HG03342 (cell line): ENCODE data around the gene PLXND1.

Experiments
- ATAC-seq: cut with Tn5 transposase; IDR thresholded peaks from one replicate; pipeline ENCODE4 v1.9.1; 2021; ENCODE audit warnings: mild to moderate bottlenecking, moderate library complexity; ENCODE audit not compliant: unreplicated experiment

Gene PLXND1

DNA sequence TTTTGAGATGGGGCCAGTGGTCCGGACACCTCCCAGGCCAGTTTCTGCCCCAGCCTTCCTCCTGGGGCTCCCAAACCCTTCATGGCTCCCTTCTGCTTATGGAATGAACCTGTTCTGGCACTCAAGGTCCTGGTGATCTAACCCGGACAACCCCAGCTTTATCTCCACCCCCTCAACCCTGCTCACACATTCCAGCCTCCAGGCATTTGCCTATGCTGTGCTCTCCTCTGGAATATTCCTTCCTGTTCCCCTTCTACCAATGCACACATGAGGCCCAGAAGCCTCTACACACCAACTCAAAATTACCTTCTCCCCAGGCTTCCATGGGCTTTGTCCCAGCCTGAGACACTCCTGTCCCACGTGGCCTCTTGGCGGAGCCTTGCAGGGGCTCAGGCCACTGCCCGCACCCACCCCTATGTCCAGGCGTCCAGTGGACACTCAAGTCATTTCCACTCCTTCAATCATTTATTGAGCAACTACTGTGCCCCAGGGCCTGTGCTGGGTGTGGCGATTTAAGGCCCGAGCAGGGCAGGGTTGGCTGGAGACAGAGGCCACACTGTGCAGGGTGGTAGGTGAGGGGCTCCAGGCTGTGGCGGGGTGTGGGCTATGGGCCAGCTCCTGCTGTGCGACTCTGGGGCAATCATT, 18.8 kb downstream of the PLXND1 start:
- no peak for ATAC-seq

DNA sequence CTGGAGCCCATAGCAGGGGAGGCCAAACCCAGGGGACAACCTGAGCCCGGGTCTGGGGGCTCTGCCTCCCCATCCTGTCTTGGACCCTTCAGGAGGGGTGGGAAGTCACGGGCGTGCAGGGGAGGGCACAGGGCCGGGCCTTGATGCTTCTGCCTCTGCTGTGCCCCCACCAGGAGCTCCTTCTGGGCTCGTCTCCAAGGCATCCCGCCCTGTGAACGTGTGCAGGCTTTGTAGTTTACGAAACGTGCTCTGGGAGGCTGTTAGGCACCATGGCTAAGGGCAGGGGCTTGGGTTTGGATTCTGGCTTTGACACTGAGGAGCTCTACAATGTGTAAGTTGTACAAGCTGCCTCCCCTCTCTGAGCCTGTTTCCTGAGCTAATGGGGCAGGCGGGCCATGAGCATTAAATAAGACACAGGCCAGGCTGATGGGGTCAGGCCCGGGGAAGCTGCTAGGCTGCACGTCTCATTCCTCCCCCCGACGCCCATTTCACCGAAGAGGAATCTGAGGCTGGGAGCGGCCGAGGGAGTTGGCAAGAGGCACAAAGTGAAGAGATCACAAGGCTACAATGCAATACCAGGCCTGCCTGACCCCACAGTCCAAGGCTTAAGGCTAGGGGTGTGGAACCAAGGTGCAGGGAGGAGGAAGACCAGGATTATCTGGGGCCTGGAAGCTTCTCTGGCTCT, 19.6 kb downstream of the PLXND1 start:
- no peak for ATAC-seq

DNA sequence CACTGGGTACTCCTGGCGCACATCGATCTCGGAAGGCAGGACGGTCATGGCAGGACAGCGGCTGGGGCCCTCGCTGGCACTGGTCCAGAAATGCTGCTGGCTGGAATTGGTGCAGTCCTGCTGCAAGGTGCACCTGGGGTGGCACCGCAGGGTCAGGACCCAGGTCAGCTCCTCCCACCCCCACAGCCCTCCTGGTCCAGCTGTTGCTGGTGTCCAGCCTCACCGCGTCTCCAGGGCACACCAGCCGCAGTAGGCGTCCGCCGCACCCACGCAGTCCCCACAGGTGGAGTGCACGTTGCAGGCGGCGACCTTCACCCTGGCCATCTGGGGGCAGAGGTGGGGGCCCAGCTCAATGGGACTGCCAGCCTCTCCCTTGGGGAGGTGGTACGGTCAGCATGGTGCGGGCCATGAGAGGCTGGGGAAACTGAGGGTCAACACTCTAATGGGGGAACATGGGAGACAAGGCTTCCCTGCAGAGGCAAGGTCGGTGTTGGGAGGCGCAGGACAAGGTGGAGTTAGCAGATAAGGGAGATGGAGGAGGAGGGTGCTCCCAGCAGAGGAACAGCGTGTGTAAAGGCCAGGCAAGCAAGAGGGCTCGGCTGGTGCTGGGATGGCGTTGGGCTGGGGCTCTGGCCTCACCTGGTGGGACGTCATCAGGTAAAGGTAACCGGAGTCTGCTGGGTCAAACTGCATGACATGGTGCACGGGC, 20.4 kb downstream of the PLXND1 start:
- ATAC-seq, result no peak

DNA sequence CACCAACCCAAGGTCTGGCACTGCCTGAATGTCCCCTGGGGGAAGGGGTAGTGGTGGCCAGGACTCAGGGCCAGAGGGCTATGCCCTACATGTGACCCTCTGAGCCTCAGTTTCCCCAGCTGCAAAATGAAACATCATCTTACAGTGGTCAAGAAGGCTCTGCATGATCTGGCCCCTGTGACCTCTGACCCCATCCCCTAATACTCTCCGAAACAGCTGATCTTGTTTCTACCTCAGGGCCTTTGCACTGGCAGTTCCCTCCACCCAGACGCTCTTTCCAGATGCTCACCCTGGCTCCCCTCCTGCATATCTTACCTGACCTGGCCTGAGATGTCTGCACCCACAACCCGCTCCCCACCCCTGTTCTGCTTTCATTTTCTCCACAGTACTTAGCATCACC, 21.8 kb downstream of the PLXND1 start:
- ATAC-seq, result no peak

DNA sequence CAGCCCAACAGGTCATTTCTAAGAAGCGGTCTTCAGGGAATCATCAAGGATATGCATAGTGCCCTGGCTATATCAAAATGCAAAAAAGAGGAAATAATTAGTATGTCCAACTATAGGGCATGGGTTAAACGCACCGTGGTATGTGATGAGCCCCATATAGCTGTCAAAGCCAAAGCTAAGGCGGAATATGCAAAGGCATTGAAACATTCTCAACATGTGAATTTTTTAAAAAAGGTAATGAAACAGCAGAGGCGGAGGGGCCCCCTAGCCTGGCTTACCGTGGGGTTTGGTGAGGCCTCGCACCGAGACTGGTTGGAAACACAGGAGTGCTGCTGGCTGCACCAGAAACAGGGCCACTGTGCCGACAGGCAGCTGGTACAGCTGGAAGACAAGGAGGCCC, 23.2 kb downstream of the PLXND1 start:
- no peak for ATAC-seq

DNA sequence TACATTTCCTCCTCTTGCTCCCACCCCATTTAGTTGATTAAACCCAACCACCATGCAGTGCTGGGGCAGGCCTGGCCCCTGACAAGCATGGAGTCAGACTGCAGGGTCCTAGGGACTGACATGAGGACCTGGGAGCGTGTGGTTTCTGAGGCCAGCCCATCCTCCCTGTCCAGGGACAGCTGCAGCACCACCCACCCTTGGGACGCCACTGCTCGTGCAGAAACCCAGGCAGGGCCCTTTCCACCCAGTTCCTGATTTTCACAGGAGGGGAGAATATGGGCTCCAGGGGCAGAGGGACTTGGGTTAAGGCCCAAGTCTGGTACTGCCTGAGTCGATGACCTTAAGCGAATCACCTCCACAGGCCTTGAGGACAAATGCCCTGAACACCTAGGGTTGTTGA, 23.7 kb downstream of the PLXND1 start:
- ATAC-seq, result no peak

DNA sequence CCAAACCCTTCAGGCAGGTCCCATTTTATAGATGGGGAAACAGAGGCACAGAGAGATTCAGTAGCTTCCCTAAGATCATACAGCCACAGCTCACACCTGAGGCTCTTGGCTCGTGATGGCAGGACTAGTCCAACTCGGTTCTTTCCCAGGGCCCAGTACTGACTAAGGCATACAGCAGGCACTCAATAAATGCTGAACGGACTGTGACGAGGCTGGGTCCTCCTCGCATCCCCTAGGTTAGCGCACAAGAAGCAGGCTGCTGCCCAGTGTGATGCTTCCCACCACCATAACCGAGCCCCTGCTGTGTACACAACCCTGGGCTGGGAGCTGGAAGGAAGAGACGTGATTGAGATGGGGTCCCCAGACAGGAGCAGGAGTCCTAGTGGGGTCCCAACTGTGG, 24.9 kb downstream of the PLXND1 start:
- ATAC-seq, result no peak

DNA sequence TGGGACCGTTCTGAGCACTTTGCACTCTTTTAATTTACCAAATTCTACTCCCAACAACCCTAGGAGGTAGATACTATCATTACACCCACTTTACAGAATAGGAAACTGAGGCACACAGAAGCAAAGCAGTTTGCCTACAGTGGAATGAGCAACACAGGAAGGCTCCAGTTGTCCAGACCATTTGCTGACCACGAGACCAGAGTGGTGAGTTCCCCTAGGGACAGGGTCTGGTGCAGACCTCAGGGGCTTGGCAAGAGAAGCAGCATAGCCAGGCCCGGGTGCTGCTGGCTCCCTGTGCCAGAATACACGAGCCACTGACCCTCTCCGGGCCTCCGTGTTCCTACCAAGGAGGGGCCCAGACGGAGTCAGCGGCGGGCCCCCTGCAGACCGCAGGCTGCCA, 26.5 kb downstream of the PLXND1 start:
- ATAC-seq, result no peak

DNA sequence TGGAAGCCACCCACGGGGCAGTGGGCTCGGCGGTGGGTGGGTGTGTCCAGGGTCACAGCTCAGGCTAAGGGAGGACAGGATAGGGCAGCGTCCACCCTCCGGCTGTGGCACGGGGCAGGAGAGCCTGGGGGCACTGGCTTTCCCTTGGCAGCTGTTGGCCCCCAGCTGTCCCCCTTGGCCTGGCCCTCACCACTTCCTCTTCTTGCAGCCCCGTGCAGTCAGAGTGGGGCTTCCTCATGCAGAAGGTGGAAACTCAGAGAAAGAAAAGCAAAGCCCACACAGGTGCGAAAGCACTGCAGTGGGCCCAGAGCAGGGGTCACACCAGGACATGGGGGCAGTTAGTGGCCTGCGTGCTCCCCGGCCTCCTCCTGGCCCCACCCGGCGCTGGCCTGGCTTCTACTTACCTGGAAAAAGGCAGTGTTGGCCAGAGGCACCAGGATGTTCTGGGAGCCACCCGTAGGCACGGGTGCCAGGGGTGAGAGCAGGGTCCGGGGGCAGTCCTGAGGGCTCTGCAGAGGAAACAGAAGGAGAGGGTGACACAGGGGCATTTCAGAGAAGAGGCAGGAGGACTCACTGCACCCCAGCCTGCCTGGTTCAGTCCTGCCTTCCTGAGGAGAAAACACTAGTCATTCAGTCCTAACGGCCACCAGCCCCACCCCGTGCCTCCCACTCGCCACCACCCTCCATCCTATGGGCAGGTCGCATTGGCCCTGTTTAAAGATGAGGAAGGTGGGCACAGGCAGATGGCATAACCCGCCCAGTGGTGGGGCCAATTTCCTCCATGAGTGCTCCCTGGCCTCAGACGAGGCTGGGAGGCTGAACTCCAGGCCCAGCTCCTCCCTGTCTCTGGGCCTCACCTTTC, 28.3 kb downstream of the PLXND1 start:
- peak; percentile 52 for ATAC-seq

DNA sequence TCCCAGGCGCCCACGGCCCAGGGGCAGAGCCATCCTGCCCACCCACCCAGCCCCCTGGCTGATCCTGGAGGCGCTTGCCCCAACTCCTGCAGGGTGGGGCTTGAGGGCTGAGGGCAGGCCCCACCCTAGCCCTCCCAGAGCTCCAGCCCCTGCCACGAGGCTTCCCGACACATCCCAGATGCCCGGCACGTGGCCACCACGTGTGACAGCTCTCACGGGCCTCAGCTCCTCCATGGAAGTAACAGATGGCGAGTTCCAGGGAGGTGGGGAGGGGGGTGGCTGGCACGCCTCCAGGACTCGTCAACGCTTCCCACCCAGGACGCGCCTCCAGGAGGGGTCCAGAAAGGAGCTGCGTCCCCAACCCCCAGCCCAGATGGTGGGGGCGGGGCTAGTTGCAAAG, 29.1 kb downstream of the PLXND1 start:
- no peak for ATAC-seq

DNA sequence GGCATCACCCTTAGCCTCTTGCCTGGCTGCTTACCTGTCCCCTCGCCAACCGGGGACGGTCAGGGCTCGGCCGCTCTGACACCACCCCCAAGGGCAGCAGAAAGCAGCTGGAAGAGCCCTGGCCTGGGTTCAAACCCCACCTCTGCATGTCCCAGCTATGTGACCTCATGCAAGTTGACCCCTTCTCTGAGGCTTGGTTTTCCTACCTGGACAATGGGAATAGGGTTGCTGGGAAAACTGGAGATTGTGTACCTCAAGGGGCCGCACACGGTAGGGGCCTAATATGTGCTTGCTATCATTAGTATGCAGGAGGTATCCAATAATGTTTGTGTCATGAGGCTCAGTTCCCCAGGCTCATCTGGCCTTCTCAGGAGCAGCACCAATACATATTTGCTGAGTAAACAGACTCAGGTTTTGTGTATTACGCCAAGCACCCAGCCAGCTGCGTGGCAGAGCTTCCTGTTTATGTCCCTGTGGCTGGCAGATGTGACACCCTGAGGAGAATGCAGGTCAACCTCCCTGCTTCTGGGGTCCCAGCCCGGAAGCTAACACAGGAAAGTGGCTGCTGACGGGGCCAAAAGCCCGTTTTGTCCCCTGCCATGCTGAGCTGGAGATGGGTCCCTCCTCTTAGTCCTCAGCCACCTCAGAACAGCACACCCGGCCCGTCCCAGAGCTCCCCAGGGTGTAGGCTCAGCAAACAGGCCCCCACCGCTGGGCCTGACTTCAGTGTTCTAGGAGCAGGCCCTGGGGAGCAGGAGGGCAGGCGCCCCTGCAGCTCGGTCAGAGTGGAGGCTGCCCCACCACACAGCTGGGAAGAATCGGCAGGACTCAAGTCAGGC, 29.7 kb downstream of the PLXND1 start:
- ATAC-seq, result no peak

DNA sequence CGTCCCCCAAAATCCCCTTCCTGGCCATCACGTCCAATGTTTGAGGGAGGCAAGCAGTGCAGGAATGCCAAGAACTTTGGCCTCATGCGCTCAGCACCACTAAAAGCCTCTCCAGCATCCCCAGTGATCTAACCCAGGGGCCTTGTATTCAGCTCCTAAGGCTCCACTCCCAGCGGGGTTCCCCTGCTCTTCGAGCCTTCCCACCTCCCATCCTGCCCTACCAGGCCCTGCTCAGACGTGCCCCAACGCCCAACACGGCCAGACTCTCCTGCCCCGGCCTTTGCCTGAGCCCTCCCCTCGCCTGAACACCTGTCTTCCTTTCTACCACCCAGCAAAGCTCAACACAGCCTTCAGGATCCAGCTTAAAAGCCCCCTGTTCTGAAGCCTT, 30.5 kb downstream of the PLXND1 start:
- no peak for ATAC-seq

DNA sequence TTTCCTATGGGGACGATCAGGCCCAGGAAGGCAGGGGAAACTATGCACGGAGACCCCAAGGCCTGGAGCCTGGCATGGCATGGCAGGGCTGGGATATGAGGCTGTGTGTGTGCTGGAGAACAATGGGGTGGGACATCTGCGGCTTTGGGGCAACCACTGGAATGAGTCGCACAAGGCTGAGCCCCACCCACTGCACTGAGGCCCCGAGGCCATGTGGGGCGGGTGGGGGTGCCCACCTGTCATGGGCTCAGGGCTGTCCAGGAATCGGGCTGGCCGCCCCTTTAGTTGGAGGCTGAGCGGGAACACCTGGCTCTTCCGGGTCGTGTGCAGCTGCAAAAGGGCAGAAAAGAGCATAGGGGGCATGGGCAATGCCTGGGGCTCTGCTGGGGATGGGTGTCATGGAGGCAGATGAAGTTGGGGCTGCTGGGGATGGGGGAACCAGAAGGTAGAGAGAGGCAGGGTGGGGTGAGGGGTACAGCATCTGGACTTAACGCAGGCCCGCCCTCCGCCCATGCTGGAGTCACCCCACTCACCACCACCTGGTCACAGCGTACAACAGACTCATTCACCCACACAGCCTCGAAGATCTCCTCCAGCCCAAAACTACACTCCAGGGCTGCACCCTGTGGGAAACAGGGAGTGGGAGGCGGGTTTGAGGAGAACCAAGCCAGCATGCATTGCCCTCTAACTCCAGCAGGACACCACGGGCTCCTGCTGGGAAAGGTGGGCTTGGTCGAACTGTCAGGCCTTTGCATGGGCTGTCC, 31.1 kb downstream of the PLXND1 start:
- no peak for ATAC-seq

DNA sequence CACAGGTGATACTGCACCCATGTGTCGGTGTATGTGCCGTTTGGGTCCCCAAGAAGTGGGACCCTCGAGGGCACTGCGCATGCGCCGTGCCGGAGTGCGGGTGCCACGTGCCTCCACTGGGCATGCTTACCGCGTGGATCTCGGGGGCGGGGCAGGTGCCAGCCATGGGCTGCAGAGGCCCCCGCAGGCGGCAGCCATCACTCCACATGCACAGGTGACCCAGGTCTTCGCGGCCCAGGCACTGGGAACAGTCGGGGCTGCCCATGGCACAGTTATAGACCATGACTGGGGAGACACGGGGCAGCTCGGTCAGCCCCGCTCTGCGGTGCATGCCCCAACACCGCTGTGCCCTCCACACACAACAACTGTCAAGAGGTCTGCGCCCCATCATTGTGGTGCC, 32.3 kb downstream of the PLXND1 start:
- ATAC-seq, result no peak

DNA sequence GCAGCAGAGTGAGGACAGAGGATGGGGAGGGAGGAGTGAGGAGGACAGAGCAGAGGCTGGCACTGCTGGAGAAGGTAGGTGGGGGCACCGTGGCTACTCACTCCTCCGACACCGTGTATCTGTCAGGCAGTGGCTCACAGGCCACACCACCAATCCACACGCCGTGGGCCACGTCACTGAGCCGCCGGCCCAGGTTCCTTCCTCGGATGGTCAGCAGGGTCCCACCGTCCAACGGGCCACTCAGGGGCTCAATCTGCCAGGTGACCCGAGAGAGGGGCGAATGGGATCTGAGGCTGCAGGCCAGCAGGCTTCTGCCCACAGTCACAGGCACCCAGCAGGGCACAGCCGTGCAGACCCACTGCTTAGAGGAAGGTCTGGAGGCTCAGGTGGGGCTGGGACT, 33.0 kb downstream of the PLXND1 start:
- ATAC-seq, result no peak

DNA sequence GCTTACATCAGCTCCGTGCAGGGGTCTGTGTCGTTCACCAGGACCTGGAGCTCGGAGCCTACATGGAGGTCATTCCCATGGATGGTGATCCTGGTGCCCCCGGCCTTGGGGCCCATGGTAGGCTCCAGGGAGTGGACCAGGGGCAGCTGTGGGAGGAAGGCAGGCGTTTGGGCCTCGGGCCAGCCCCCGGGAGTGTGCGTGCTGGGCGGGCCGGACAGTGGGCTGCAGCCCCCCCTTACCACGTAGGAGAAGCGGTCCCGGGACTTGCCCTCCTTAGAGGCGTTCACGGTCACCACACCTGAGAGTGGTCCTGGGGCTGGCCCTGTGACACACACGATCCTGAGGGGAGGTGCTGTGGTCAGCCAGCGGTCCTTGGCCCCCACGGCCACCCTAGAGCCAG, 33.9 kb downstream of the PLXND1 start:
- no peak for ATAC-seq

DNA sequence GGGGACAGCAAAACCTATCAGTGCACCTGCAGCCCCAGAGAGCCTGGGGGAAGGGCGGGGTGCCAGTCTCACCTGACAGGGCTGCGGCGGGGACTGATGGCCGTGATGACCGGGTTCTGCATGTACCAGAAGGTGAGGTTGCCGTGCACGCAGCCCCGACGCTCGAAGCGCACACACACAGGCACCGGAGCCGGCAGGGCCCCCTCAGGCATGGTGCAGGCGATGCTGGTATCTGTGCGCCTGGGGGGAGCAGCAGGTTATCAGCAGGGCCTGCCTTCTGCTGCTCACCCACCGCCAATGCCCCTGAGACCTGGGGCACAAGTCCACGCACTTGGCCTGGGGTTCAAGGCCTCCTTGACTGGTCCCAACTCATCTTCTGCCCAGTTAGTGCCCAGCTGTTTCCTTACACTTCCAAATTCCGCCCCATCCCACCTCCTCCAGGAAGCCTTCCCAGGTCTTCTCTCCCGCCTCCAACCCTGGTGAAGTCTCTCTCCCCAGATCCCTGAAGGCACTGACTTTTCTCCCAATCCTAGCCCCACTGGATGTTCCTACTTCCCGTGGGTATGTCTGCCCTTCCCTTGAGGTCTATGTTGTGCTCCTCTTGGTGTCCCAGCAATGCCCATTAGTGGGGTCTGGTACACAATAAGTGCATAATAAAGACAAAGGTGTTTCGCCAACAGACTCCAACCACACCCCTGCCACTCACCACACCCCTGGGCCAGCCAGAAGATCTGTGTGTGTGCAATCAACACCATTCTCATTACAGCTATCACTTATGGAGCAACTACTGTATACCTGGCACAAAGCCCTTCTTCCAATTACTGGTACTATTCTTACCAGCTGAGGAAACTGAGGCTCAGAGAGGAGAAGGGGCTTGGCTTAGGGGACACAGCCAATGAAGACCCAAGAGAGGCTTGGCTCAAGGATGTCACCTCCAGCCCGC, 34.6 kb downstream of the PLXND1 start:
- no peak for ATAC-seq

DNA sequence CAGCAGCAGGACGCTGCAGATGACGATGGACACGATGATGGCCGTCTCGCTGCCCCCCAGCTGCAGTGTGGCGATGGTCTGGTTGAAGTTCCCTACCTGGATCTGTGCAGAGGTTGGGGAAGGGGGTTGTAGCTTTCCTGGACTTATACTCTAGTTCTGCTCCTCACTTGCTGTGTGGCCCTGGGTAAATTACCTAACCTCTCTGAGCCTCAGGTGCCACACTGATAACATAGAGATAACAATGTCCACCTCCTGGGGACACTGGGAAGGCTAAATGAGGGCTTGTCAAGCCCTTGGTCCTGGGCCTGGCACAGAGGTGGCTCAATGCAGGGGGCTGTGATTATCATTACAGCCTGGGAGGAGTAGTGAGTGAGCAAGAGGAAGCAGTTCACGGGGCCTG, 36.6 kb downstream of the PLXND1 start:
- ATAC-seq, result no peak

DNA sequence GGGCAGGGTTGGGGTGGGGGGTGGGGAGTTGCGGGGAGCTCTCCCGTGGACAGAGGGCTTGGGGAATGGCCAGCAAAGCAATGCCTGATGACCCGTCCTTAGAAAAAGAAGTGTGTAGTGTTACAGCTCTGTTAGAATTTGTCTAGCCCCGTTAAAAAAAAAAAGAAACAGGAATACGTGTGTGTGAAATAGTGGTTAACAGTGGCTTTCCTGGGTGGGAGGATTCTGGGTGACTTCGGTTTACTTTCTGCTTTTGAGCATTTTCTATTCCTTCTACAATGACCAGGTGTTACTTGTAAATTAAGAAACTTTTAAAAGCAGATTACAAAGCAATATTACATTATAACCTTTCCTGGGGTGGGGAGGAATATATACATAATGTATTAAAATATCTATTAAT, 38.5 kb downstream of the PLXND1 start:
- ATAC-seq, result no peak
